HG03565 (cell line): ENCODE data around the gene VWA7.

ENCODE experiments used
- ATAC-seq: cut with Tn5 transposase; IDR thresholded peaks from one replicate; pipeline ENCODE4 v1.9.1; 2021; ENCODE audit warnings: mild to moderate bottlenecking, moderate library complexity; ENCODE audit not compliant: unreplicated experiment

Gene VWA7

DNA sequence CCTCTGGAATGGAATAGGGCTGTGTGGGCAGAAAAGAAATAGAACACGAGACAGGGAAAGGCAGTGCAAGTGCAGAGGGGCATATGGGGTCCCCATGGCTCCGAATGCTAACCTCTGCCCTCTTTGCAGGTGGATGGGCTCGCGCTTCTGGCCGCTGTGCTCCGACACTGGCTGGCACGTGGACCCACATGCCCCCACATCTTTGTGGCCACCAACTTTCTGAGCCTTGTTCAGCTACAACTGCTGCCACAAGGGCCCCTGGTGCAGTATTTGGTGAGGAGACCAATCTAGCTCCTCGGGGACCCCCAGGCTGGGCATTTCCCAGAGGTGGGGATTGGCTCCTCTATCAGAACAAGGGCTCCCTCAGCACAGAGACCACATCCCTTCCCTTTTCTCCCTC lies 15.8 kb downstream of the VWA7 start:
- no peak for ATAC-seq

DNA sequence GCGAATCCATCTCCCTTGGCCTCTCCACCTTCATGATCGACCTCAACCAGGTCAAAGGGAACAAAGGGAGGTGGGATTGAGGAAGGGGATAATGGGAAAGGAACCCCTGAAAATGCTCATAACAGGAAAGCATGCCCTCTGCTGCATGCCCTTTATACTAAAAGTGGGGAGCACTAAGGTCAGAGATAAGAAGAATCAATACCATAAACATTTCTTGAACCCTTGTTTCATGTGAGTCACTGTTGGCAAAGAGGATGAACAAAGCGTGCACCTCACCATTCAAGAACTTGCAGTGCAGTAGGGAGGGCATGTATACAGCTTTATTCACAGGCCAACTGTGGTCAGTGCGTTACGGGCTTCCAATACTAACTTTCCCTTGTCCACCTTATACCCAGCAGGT lies 16.3 kb downstream of the VWA7 start:
- ATAC-seq, result no peak

DNA sequence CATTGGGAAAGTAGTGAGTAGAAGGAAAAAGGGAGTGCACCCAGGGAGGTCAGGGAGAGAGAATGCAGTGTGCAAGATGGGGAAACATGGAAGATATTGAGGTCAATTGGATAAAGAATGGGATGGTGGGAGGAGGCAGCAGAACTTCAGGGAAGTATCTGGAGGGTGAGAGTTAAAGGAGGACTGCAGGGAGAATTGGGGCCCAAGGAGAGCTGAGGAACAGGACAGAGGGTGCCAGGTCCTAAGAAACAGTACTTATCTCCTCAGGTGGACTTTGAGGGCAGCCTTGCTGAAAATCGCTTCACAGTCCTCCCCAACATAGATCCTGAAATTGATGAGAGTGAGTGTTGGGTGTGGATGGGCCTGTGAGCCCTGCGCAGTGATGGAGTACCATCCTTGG lies 18.8 kb downstream of the VWA7 start:
- no peak for ATAC-seq

DNA sequence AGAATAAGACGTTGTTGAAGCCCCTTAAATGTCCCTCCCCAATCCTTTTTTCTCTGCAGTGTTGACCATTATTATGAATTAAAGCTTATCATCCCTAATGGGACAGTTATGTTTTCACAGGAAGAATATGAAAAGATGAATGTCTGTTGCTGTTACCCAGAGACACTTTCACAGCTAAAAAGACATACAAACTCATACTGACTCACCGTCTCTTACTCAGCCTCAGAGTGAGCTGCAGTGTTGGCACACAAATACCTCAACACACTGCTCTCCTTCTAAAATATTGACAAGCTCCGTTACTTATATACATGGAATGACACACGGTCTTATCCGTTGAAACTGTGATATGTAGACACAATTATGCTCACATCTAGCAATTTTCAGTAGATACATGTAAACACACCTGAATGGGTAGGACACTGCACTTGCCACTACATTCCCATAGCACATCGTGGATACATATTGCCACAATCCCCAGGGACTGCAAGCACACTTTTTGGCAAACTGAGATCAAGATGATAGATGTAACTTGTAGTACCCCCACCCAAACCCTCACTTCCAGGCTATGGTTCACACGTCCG lies 24.3 kb downstream of the VWA7 start:
- no peak for ATAC-seq

DNA sequence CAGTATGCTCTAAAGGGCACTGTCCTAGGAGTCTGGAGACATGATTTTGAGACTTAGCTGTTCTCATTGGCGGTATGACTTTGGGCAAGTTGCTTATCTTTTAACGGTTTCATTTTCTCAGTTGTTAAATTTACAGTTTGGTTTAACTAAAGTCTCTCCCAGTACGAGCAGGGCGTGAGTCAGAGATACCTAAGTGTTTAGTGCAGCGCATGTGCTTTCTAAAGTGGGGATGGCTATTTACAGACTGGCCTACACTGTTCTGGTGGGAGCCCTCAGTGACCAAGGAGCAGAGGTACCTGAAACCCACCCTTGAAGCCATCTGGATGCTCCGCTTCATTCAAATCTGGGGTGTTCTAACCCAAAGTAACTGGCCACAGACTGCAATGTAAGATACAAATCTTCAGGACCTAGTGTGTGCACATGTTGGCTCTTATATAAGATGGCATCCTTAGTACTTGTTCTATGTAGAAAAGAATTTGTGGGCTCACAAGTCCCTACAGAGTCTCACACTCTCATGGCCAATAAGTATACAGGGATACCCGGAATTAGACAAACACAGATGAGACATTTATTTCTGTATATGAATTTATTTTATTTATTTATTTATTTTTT lies 26.6 kb downstream of the VWA7 start:
- ATAC-seq, result no peak

DNA sequence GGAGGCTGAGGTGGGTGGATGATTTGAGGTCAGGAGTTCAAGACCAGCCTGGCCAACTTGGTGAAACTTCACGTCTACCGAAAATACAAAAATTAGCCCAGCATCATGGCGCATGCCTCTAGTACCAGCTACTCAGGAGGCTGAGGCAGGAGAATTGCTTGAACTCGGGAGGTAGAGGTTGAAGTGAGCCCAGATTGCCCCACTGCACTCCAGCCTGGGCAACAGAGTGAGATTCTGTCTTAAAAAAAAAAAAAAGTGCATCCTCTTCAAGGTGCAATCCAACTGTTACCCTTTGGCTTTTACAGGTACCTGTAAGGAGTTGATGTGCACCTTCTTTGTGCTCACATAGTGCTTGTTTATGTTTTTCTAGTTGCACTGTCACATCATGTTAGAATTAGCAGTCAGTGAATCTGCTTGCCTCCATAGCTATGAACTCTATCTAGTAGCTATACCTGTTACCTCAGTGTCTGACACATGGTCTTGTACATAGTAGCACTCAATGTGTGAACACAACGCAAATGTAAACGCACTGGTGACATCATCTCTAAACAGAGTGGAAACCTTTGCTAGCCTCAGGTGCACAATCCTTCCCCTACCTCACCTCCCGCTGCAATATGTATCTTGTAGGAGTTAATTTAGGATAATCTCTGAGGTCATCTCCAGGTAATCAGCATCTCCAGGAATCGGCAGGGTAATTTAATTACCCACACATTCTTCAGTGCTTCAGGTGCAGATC lies 27.7 kb downstream of the VWA7 start:
- no peak for ATAC-seq

DNA sequence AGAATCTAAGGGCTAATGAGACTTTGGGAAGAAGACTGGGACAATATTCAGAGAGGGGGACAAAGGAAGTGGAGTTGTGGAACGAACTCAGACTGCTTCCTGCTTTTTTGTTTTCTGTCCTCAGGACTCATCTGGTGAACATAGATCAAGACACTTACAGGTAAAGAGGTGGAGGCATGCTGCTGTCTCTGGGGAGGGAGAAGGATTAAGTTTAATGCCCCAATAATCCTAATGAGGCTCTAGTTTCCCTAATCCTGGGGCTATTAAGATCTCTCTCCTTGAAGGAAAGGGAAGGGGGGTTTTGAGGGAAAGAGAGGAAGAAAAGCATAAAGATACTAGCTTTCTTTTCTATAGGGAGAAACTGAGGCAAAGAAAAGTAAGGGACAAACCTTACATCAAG lies 32.7 kb downstream of the VWA7 start:
- ATAC-seq, result no peak

DNA sequence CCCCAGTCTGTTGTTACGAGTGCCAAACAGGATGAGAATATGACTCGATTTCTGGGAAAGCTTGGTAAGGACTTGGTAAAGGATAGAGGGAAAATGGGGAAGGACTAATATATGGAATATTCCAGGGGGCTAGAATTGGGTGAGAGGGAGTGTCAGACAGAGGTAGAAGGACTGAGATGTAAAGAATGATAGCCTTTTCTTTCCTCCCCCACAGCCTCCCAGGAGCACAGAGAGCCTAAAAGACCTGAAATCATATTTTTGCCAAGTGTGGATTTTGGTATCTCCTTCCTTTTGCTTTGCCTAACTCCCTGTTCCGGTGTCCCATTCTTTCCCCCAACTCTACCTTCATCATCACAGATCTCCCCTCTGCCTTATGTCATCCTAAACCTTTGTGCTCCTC lies 34.2 kb downstream of the VWA7 start:
- no peak for ATAC-seq

DNA sequence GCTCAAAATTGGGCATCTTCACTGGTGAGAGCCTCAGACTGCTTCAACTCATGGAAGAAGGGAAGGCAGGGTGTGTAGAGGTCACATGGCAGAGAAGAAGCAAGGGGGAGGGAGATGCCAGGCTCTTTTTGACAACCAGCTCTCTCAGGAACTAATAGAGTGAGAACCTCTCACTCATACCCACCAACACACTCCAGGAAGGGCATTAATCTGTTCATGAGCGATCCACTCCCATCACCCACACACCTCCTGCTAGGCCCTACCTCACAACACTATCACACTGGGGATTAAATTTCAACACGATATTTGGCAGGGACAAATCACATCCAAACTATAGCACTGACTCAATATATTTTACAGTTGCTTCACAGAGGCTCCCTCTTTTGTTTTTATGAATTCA lies 35.3 kb downstream of the VWA7 start:
- no peak for ATAC-seq

DNA sequence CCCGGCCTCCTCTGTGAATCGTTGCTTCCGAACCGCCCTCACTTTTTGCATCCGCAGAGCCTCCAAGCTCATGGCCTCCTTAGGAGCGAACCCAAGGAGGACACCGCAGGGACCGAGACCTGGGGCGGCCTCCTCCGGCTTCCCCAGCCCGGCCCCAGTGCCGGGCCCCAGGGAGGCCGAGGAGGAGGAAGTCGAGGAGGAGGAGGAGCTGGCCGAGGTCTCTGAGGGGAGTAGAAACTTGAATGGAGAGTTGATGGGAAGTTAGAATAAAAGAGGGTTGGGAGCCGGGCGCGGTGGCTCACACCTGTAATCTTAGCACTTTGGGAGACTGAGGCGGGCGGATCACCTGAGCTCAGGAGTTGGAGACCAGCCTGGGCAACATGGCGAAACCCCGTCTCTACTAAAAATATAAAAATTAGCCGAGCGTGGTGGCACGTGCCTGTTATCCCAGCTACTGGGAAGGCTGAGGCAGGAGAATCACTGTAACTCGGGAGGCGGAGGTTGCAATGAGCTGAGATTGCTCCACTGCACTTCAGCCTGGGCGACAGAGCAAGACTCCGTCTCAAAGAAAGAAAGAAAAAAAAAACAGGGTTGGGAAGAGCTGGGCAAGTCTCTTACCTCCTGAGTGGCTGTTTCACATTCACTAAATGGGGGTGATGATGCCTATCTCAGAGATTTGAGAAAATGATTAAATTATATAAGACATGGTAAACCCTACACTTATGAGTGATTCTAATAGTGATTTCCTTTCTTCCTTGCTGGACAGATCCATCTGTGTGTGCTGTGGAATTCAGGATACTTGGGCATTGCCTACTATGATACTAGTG lies 36.5 kb downstream of the VWA7 start:
- ATAC-seq, result no peak

DNA sequence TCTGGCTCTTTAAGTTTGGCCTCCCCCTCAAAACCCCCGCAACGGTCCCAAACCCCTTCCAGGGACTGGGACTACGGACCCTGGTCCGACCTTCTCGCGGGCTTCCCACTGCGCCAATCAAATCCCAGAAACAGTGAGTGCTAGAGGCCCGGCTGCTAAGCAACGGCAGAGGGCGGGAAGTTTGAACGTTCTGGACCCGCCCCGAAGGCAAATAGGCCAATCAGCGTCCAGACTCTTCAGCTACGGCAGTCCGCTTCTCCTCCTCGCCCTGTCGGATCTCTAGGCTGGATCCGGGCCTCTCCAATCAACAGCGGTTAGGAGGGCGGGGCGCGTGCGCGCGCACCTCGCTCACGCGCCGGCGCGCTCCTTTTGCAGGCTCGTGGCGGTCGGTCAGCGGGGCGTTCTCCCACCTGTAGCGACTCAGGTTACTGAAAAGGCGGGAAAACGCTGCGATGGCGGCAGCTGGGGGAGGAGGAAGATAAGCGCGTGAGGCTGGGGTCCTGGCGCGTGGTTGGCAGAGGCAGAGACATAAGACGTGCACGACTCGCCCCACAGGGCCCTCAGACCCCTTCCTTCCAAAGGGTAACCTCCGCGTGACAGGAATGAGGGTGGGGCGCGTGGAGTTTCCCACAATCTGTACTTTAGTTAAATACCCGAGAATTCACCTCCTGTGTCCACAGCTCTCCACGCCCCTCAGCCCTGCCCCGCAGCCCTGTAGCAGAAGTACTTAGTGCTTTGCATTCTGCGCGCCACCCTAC lies 37.3 kb downstream of the VWA7 start, which contains the start of gene MSH5:
MSH5 (plus strand) TSS at position 367 of the 758 bp plus-strand sequence. CDS start 462 bp downstream, outside the sequence.
- peak; percentile 63 for ATAC-seq

DNA sequence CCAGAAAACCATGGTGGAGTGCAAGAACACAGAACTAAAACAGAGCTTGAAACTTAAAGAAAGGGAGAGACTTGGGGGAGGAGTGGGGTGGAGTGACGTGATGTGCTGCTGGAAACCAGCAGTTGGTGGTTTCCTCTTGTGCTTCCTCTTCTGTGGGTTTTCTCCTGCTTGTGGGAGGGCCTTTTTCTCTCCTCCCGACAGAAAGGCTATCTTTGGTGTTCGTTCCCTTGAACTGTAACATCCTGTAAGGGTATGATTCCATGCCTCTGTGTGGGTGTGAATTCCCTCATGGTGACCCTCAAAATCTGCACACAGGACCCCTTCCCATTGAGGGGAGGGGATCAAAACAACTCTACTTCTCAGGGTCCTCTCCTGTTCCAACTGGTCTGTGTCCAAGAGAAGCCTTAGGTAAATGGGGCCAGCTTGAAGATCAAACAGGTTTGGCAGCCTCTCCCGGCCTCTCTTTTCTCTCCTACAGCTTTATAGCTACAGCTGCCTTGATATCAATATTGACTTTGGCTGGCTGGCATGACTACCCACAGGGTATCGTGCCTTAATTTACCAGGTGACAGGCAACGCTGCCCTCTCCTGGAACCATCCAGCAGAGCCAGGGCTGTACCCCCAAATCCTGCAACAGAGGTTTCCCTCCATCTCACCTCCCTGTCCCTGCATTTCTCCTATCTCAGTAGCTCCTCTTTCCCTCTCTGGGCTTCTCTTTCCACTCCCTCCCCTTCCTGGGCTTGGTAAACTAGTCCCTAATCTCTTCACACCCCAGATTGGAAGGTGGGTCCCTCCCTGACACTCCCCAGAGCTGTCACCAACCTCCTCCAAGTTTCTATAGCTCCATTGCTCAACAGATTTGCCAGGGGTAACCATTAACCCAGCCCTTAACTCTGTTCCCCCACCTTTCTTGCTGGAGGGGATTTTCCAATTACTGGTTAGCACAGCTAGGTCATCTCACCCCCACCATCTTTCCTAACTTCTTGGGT lies 38.8 kb downstream of the VWA7 start:
- ATAC-seq, result no peak

DNA sequence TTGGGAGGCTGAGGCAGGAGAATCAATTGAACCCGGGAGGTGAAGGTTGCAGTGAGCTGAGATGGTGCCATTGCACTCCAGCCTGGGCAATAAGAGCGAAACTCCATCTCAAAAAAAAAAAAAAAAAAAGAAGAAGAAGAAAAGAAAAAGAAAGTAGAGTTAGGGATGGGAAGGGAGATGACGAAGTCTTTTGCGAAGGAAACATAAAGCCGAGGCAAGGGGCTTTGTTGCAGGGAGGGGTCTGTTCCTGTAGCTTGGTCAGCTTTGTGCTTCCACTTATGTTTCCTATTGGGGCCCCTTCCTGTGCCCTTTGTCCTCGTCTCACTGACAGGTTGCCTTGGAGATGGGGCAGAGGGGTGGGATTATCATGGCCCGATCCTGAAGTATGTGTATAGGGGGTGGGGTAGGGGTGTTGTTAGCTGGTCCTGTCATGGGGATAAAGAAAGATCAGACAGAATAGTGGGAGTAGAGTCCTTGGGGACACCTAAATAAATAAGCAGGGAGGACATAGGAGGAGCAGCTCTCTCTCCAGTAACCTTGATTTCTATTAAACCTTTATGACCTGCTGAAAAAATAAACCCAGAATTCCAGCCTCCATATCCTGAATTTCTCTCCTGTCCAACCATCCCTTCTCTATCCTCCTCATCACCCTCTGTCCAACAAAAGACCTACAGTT lies 39.7 kb downstream of the VWA7 start:
- no peak for ATAC-seq

DNA sequence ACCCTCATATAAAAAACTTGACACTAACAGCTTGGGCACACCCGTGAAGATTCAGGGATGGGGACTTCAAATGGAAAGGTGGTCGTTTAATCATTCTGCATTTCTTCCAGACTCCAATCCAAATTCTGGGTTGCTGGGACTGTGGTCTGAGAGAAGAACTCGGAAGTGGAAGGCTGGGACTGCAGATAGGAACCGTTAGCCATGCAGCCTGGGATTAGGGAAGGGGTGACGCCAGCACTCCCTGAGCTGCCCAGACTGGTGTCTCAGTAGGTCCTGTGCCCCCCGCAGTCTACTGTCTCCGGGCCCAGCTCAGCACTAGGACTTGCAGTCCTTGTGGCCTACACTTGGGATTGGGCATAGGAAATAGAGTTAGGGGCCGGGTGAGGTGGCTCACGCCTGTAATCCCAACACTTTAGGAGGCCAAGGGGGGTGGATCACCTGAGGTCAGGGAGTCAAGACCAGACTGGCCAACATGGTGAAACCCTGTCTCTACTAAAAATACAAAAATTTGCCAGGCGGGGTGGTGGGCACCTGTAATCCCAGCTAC lies 40.3 kb downstream of the VWA7 start:
- ATAC-seq, result no peak

DNA sequence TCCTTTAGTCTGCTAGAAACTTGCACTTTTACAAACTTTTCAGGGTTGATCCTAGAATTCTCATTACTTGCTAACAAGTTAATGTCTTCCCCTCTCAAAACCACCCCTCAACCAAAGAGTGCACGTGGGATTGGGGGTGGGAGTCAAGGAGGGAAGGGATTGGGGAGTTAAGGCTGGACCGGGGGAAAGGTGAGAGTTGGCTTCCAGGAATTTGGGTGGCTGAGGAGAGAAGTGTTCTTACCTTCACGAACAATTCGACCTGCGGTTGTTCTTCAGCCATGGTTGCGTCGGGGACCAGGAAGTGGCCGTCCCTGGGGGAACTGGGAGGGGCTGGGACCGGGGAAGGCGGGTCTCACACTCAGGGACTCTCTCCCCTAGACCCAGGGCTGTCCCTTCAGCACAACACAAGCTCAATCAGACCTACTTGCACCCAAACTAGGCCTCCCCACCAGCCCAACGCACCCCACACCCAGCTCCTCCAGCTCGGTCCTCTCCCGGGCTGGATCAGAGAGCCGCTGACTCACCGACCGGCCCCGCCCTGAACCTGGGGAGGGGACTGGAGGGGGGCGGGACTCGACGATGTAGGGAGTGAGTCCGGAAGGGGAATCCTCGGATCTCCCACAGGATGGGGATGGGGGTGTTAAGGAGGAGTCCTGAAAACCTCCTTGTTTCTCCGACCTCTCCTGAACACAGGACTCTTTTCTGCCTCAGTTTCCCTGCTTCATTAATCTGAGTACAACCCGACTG lies 40.9 kb downstream of the VWA7 start, which contains the start of gene CLIC1:
CLIC1 (minus strand) TSS at position 510 of the 747 bp plus-strand sequence; CDS start at position 280, 230 bp downstream.
- ATAC-seq, result no peak

DNA sequence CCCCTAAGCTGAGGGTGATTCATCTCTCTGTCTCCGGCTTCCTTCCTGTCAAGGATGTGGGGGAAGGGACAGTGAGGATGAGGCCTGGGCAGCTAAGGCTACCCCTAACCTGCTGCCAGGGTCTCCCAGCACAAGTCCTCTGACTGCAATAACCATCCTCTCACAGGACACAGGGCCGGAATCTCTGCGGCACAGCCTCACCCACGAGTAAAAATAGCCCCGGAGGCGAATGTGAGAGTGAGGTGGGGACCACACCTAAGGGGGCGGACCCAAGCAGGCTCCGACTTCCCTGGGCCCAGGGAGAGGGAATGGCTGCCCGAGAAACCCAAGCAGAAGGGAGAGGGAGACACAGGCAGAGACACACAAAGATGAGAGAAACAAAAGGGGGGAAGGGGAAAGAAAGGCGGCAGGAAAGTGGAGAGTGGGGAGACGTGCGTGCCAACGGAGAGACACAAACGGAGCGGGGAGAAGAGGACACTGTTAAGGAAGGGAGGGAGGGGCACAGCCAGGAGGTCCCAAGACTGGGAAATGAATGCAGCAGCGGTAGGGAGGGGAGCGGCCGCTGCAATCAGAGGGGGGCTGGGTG lies 42.2 kb downstream of the VWA7 start:
- no peak for ATAC-seq

DNA sequence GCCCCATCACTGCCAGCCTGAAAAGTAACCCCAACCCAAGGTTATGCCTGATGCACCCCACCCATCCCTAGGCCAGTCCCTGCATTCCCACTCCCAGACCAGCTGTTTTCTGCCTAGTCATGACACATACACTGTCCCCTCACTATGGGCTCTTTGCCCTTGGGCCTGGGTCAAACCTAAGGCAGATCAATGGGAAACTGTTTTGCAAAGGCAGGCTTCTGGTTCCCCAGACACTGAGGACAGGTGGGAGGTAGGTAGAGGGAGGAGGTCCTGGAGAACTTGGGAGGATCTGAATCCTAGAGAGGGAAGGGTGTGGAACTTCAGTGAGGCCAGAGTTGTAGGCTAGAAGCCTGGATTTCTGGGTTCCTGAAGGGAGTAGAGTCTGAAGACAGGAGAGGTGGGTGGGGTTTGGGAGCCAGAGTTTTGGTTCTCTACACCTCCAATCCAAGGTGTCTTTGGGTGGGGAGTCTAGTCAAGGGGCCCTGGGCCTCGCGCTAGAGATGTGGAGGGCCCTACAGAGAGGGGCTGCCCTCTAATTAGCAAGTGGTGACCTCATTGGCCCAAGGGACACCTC lies 42.8 kb downstream of the VWA7 start:
- no peak for ATAC-seq
